Measurements from ENCODE around the gene SLC30A10. TPM values are rescaled to one million over a fixed set of nuclear protein-coding genes. Genes with fewer than 3 reads are reported as not detected.
"Not testable (repeated sequence)": the region's sequence is repeated elsewhere in the genome, so short reads cannot be mapped to it uniquely, and the experiment has no call there.

SLC30A10 gene
- total RNA-seq, 6 donors from 2014 or later = not detected

DNA sequence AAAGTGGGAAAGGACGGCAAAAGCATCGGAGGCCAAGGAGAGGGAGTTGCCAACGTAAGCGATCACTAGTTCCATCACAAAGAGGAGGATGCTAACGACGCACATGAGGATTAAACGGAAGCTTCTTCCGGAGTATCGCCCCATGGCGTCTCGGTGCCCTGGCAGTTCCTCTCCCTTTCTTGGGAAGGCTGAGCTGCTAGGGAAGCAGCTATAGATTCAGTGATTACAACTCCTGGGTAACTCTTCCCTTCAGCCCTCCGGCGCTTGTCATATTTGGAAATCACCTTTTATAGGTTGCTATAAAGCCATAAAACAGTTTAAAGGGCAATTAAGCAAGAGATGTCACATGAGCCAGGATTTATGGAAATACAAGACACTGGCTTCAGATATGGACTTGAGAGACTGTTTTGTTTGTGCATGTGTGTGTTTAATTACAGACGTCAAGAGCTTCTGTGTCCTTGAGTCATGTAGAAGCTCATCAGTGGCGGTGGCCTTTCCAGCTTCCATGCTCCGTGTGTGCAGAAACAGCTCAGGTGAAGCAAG lies 30.6 kb upstream of the SLC30A10 start:
- no peak for ATAC-seq (ENCODE audit: low FRiP score in 2 of 2)
- H3K9me3 ChIP-seq = no peaks in the 10 kb centered on the region
- no peaks in the 10 kb centered on the region for H3K4me1 ChIP-seq
- 92 to 94% methylated on average over 16 of the region's 16 CpGs for WGBS, 2 donors
- no peak overlapping the region for H3K27ac ChIP-seq
- no peak for DNase-seq
- H3K4me3 ChIP-seq = no peak overlapping the region
- no peaks in the 10 kb centered on the region for H3K36me3 ChIP-seq
- no peak for TF ChIP-seq POLR2A (IDR thresholded peaks at IDR 0.05)
- no peak for TF ChIP-seq POLR2AphosphoS5 (IDR thresholded peaks at IDR 0.05)
- TF ChIP-seq CTCF (IDR thresholded peaks at IDR 0.05) = no peak
- TF ChIP-seq EP300 (IDR thresholded peaks at IDR 0.05) = no peak
- H3K27me3 ChIP-seq = no peaks in the 10 kb centered on the region

- TF ChIP-seq CTCF (IDR thresholded peaks at IDR 0.05) (no peak), POLR2AphosphoS5 (IDR thresholded peaks at IDR 0.05) (no peak), EP300 (IDR thresholded peaks at IDR 0.05) (no peak), POLR2A (IDR thresholded peaks at IDR 0.05) (no peak)
- Histone ChIP-seq H3K27me3 (no peaks in the 10 kb centered on the region), H3K9me3 (no peaks in the 10 kb centered on the region), H3K27ac (no peak overlapping the region), H3K4me3 (no peak overlapping the region), H3K4me1 (no peaks in the 10 kb centered on the region), H3K36me3 (no peaks in the 10 kb centered on the region)
- no peak for DNase-seq
- WGBS, 2 donors = 80 to 83% methylated on average over 11 of the region's 11 CpGs
- no peak for ATAC-seq (ENCODE audit: low FRiP score in 2 of 2)
These were observed 26.5 kb upstream of the SLC30A10 start for GRCh38 chr1:219954736-219955421.

DNA sequence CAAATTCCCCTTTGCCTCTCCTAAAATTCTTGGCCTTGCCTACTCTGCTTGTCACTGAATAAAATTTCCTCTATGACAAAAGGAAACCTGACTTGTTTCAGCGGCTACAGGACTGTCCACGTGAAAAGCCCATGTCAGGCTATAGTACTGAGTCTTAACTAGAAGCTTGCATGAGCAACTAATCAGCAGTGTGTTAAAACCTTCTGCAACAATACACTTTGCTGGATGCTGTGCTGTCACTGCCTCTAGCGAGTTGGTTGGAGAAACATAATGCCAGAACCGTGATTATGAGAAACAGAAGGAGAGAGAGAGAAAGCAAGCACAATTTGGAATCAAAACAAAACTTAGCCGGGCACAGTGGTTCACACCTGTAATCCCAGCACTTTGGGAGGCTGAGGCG lies 25.7 kb upstream of the SLC30A10 start:
- 87 to 90% methylated on average over 6 of the region's 6 CpGs for WGBS, 2 donors

DNA sequence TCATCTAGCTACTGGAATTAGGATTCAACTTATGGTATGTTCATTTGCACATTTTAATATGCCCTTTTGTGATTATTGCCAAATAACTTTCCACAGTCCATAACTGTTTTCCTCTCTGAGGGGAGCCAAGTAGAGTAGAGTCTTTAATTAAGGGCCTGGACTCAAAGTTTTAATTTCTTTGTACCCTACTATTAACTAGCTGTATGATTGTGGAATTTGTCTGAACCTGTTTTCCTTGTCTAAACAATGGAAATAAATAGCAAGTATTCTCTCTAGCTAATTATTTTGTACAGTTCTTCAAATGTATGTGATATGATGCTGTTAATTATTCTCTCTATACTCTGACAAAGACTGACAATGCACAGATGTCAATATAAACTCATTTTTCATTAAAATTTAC lies 24.0 kb upstream of the SLC30A10 start:
- Histone ChIP-seq H3K27ac (no peak overlapping the region), H3K9me3 (no peaks in the 10 kb centered on the region), H3K27me3 (no peaks in the 10 kb centered on the region), H3K4me1 (no peaks in the 10 kb centered on the region), H3K4me3 (no peak overlapping the region), H3K36me3 (no peaks in the 10 kb centered on the region)
- no peak for ATAC-seq (ENCODE audit: low FRiP score in 2 of 2)
- DNase-seq = no peak
- TF ChIP-seq POLR2A (IDR thresholded peaks at IDR 0.05) = no peak
- no peak for TF ChIP-seq CTCF (IDR thresholded peaks at IDR 0.05)
- TF ChIP-seq POLR2AphosphoS5 (IDR thresholded peaks at IDR 0.05) = no peak
- no peak for TF ChIP-seq EP300 (IDR thresholded peaks at IDR 0.05)

More for the DNA sequence above, 25.7 kb upstream of the SLC30A10 start:
- H3K4me1 ChIP-seq = no peaks in the 10 kb centered on the region
- DNase-seq = no peak
- H3K36me3 ChIP-seq = no peaks in the 10 kb centered on the region
- H3K27ac ChIP-seq = no peak overlapping the region
- no peaks in the 10 kb centered on the region for H3K27me3 ChIP-seq
- TF ChIP-seq POLR2A (IDR thresholded peaks at IDR 0.05) (no peak), POLR2AphosphoS5 (IDR thresholded peaks at IDR 0.05) (no peak), EP300 (IDR thresholded peaks at IDR 0.05) (no peak), CTCF (IDR thresholded peaks at IDR 0.05) (no peak)
- no peaks in the 10 kb centered on the region for H3K9me3 ChIP-seq
- no peak overlapping the region for H3K4me3 ChIP-seq
- no peak for ATAC-seq (ENCODE audit: low FRiP score in 2 of 2)

- H3K27ac ChIP-seq; ATAC-seq (ENCODE audit: low FRiP score in 2 of 2): not testable (repeated sequence)
- WGBS, 2 donors = 93 to 98% methylated on average over 3 to 5 of the region's 5 CpGs
These were observed 20.9 kb upstream of the SLC30A10 start for GRCh38 chr1:219949227-219949626.

DNA sequence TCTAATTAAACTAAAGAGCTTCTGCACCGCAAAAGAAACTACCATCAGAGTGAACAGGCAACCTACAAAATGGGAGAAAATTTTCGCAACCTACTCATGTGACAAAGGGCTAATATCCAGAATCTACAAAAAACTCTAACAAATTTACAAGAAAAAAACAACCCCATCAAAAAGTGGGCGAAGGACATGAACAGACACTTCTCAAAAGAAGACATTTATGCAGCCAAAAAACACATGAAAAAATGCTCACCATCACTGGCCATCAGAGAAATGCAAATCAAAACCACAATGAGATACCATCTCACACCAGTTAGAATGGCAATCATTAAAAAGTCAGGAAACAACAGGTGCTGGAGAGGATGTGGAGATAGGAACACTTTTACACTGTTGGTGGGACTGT lies 20.4 kb upstream of the SLC30A10 start:
- not testable (repeated sequence) for H3K27me3 ChIP-seq; H3K27ac ChIP-seq; DNase-seq; H3K4me1 ChIP-seq; H3K4me3 ChIP-seq; ATAC-seq (ENCODE audit: low FRiP score in 2 of 2); H3K36me3 ChIP-seq; H3K9me3 ChIP-seq
- WGBS, 2 donors = 96% methylated on average over 3 of the region's 3 CpGs

More at GRCh38 chr1:219949227-219949626, 20.9 kb upstream of the SLC30A10 start:
- H3K4me3 ChIP-seq, DNase-seq, H3K4me1 ChIP-seq, H3K9me3 ChIP-seq, H3K27me3 ChIP-seq, H3K36me3 ChIP-seq: not testable (repeated sequence)

Data from upper lobe of left lung (tissue), 6 donors.